HG03442 (cell line): ENCODE results near the gene EARS2.
"Not testable (repeated sequence)": the region's sequence is repeated elsewhere in the genome, so short reads cannot be mapped to it uniquely, and the experiment has no call there.

Source experiments
- ATAC-seq: cut with Tn5 transposase; IDR thresholded peaks from one replicate; pipeline ENCODE4 v1.9.1; 2021; ENCODE audit warnings: mild to moderate bottlenecking, moderate library complexity; ENCODE audit not compliant: unreplicated experiment

The EARS2 gene

DNA sequence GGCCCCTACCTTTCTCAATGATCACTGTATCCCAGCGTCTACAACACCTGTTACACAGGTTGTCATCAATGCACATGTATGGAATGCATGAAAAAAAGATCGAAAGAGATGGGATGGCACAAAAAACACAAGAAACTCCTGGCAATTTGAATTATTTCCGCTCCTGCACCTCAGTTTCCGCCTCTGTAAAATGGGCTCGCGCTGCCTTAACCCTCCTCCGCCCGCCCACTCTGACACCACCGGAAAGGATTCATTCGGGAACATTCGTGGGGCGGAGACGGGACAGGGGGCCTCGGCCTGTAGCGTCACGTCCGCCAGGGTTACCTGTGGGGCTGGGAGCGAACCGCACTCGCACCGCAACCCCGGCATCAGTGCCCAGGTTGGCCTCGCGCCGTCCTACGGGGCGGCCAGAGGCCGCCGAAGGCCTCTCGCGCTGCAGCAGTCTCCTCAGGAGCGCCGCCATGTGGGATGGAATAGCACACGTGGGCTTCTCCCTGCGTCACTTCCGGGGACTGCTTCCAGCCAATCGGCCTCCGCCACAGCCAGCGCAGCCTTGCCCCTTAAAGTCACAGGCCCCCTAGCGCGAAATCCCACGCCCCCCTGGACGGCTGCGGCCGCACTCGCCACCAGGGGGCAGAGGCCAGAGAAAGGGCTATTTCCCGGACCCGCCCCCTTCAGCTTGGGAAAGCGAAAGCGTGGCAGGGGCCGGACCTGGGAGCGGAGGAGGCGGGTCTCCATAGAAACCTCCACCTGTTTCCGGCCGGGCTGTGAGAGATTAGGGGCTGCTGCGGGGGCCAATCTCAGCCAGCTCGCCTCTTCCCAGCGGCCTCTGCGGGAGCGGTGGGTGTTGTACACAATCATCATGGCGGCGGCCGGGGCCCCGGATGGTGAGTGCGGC is at the start of gene EARS2, which contains the start of gene UBFD1:
Gene EARS2 (minus strand): TSS at position 470 of the 898 bp plus-strand sequence. CDS start 7 bp downstream, at position 463.
Gene UBFD1 (plus strand): TSS at position 847 of the 898 bp plus-strand sequence. CDS start 16 bp downstream, at position 863.
- peak; percentile 86 for ATAC-seq

DNA sequence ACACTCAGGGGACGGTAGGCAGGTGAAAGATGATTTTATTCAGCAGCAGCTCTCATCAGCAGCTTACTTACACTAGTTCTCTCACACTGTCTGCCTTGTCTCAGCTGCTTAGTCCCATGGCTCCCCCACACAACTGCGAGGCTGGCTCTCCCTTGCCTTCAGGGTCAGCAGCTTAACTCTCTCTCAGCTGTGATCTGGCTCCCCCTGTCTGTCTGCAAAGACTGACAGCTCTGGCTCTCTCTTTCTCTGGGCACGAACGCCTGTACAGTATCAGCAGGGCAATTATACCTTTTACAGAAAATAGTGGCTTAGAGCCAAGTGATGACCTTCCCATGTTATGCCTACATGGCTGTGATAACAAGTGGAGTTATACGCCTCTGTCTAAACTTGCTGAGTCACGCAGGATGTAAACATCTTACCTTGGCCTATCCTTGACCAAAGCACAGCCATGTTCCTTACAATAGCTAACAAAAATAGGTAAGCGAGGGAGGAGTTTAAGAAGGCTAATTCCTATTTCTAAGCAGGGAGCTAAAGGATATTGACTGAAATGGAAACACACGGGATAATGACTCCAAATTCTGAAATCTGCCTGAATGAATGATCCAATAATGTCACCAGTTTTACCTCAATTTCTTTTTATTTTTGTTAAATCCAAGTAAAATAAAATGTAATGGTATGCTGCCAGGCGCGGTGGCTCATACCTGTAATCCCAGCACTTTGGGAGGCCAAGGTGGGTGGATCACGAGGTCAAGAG is 40.0 kb upstream of the EARS2 start:
- ATAC-seq: no peak

DNA sequence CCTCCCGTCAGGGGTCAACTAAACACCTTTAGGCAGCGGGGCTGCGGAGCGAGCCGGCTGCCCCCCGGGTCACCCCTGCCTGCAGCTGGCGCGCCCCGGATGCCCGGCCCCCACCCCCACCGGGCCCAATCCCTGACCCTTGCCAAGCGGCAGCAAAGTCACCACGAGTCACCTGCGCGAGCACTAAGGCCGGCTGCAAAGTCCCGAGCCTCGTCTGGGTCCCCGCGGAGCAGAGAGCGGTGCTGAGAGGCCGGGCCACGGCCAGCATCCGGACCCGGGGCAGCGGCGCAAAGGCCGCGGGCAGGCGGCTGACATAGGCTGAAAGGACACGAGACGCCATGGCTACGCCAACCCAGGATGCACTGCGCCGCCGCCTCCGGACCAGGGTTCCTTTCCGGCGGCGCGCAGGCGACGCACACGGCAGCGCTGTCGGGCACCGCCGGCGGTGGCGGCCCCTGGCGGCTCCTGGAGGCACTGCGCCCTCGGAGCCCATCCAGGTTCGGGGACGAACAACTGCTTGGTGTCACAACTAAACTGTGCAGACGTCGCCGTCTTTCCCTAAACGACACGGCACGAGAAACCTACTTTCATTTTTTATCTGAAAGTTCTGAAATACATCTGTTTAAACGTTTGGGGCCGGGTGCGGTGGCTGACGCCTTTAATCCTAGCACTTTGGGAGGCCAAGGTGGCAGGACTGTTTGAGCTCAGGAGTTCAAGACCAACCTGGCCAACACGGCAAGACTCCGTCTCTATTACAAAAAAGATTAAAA is 39.0 kb upstream of the EARS2 start, which contains the start of gene NDUFAB1:
Gene NDUFAB1 (minus strand): TSS at position 366 of the 770 bp plus-strand sequence. CDS start 26 bp downstream, at position 340.
- ATAC-seq: peak; percentile 91

DNA sequence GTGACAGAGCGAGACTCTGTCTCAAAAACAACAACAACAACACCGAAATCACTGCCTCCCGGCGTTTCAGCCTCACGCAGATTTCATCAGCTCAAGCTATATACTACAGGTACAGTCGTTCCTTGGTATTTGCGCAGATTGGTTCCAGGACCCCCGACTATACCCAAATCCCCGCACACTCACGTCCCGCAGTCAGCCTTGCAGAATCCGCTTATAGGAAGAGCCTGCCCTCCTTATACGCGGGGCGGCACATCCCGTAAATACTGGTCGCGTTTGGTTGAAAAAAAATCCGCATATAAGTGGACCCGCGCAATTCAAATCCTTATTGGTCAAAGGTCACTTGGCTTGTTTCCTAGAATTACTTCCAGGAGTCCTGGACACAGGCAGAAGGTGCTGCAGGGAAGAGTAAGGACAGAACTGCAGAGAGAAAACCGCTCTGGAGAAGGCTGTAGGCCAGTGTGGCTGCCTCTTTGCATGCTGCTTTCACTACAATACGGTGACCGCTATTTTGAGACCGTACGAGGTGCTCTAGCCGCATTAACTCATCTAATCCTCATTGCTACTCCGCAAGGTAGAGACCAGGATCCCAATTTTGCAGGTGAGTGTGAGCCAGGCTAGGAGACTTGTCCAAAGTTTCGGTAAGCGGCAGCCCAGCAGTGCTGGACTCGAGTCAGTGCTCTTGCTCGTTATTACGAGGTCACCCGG is 38.2 kb upstream of the EARS2 start:
- ATAC-seq: peak; percentile 10

DNA sequence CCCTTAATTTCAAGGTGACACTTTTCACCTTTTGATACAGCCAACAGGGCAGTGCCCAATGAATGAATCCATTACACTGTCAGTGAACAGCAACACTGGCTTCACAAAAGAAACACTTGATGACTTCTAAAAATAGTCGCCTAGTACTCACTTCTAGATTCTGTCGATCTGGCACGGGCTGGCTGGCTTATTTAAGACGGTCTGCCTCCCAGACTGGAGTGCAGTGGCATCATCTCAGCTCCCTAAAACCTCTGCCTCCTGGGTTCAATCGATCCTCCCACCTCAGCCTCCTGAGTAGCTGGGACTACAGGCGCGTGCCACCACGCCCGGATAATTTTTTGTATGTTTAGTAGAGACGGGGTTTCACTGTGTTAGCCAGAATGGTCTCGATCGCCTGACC is 37.0 kb upstream of the EARS2 start:
- ATAC-seq: no peak

DNA sequence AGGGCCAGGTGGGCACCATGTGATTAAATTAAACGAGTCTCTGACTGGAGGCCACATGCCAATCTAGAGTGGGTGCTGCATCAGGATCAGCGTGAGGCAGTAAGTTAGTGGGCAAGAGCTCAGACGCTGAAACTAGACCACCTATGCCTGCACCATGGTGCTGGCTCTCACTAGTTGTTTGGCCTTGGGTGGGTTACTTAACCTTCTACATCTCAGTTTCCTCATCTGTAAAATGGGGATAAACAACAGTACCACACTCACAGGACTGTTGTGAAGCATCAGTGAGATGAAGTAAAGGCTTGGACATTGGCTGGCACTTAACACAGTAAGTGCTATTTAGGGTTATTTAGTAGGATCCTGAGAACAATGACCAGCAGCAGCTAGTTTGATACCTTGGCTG is 33.0 kb upstream of the EARS2 start:
- no peak for ATAC-seq

DNA sequence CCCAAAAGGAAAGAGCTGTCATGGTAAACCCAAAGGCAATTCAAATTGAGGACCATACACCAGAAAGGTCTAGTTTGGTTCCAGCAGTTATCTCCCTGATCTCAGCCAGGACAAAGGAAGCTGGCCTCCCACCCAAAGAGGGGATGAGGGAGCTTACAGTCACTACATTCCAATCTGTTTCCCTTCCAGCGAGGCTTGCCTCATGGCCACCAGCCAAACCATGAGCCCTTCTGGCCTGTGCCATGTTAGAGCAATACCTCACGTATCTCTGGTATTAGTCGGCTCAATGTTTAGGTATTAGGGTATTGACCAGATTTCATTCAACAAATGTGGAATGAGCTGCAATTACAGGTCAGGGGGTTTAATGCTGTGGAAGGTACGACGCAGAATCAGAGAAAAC is 30.6 kb upstream of the EARS2 start:
- ATAC-seq: no peak

DNA sequence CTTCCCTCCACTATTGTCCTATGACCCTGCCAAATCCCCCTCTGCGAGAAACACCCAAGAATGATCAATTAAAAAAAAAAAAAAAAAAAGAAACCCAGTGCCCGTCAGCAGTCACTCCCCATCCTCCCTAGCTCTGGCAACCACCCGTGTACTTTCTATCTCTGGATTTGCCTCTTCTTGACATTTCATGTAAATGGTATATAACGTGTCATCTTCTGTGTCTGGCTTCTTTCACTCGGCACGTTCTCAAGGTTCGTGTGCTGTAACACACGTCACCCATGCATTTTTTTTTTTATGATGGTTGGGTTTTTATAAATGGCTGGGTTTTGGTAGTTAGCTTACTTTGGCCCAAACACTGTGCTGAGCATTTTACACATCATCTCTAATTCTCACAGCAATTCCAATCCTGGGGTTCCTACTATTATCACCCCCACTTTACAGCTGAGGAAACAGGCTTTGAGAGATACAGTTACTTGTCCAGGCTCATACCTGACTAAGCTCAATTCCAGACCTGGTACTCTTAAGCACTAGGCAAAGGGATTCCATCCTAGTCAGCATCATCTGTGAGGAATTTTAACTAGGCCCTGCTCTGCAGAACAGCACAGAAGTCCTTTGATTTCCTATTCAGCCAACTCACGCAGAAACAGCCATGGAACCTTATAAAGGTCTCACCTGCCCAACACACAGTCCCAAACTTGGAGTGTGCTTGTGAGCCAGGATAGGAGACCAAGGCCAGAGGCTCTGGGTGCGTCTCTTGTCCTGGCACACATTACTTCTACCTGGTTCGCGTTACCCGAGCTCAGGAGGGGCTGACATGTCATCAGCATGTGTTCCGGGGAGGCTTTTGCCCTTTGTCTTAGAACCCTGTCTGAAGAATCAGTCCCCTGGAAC is 27.3 kb upstream of the EARS2 start:
- no peak for ATAC-seq

DNA sequence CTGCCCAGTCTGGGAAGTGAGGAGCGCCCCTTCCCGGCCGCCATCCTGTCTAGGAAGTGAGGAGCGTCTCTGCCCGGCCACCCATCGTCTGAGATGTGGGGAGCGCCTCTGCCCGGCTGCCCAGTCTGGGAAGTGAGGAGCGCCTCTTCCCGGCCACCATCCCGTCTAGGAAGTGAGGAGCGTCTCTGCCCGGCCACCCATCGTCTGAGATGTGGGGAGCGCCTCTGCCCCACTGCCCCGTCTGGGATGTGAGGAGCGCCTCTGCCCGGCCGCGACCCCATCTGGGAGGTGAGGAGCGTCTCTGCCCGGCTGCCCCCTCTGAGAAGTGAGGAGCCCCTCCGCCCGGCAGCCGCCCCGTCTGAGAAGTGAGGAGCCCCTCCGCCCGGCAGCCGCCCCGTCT is 26.1 kb upstream of the EARS2 start:
- not testable (repeated sequence) for ATAC-seq

DNA sequence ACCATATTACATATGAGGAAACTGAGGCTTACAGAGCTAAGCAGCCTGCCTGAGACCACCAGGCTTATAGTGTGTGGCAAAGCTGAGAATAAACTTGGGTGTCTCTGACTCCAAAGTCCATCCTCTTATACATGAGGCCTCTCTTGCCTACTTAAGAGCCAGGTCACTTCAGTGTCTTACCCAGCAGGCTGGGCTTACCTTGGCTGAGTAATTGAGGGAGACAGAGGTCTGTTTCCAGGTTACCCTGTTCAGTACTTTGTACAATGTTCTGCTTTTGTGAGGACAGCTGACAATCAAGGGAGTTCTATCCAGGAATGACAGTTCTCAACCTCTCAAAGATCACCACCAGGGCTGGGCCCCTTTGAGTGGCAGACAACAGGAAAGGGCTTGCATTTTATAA is 24.6 kb upstream of the EARS2 start:
- ATAC-seq: no peak

DNA sequence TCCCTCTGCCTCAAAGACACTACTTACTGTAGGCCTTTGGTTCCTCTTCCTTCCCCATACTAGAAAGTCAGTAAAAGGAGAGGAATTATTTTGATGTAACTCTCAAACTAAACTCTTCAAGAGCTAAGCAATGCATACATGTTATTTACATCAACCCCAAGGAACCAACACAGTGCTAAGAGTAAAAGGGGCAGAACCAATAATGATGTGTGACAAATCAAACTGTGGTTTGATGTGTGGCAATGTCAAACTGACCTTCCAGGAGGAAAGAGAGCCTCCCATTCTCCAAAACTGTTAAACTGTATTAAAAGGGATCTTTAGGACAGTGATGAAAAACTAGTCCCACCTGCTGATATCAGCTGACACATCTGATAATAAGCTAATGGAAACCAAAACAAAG is 23.2 kb upstream of the EARS2 start:
- no peak for ATAC-seq

DNA sequence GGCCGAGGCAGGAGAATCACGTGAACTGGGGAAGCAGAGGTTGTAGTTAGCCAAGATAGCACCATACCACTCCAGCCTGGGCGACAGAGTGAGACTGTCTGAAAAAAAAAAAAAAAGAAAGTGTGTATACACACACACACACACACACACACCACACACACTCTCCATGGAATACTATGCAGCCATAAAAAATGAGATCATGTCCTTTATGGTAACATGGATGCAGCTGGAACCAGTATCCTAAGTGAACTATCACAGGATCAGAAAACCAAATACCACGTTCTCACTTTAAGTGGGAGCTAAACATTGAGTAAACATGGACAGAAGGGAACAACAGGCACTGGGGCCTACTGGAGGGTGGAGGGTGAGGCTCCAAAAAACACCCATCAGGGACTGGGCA is 22.2 kb upstream of the EARS2 start:
- no peak for ATAC-seq

DNA sequence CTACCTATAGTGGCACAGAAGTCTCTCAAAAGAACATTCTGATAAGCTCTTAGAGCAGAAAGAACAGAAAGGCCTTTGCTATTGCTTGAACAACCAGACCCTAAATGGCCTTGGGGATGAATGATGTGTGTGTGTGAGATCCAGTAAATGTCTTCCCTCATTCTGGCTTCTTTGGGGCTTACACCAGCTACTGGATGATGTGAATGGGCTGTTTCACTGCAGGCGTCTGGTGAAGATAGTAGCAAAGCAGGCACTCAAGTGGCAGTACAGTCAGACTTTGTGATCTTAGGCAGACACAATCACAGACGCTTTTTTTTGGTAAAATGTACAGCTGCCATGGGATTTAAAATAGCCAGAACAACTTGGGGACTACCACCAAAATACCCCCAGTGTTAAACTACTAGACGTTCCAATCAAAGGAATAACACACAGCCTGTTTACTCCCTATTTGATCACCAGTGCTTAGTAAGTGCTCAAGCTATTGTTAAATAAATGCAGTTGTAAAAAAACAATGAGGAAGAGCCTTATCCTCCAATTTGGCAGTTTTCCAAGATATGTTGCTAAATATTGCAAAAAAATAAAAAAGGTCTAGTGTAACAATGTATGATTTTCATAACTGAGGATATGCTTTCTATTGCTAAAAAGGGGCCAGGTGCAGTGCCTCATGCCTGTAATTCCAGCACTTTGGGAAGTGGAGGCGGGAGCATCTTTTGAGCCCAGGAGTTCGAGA is 21.1 kb upstream of the EARS2 start:
- ATAC-seq: no peak

DNA sequence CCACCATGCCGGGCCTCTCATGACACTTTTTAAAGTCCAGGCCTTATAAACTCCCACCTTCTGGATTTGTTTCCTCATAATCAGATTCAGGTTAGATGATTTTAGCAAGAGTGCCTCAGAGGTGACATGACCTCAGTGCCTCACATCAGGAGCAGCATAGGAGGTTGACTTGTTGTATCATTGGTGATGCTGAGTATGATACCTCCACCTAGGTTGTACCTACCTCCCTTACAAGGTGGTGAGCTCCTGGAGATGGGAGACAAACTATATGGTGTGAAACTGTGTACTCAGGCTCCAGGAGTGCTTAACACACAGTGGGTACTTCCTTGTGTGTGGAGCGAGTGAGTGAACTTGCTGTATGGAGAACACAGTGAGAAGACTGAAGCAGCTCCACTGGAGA is 20.3 kb upstream of the EARS2 start:
- ATAC-seq: no peak

DNA sequence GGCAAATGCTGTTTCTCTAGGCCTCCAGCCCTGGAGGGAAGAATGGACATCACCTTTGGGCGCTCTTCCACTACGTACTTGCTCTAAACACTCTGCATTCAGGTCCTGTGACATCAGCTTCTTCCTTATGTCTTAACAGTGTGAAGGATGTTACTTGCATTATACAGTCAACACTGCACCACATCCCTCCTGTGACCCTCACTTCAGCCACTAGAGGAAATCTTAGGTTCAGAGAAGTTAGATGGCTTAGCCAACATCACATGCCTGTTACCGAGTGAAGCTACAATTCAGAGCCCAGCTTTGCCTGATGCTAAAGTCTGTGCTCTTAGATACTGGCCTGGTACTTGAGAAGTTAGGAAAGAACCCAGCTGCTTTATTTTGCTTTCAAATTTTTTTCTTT is 18.7 kb upstream of the EARS2 start:
- no peak for ATAC-seq

DNA sequence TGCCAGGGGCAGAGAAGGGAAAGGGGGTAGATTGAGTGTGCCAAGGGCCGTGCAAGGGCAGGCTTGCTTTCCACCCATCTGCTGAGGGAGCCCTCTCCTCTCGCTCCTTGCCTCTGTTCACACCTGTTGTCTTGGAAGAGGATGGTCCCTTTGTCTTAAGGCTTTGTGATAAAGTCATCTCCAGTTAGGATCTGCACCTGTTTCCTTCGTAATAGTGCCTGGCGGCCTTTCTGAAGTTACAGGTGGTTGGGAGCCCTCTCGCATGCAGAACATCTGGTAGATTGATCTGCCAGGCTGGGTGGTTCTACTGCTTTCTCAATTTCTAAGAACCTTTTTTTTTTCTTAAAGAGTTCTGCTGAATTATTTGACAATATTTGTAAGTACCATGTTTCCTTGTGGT is 16.7 kb upstream of the EARS2 start:
- ATAC-seq: no peak

DNA sequence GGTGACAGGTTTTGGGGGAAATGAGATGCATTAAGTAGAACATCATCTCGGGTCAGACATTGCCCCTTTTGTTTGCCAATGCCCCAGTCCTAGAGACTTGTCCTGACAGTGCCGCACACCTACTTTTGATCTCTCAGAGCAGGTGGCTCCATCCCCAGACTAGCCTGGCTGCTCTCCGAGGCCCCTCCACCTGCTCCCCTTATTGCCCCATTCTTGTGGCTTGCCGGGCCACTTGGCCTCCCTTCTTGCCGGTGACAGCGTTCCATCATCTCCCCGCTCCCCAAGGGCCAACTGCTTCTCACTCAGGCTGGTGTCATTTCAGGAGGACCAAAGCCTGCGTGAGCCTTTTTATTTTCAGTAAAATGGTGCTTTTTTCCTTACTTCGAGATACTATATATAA is 15.2 kb upstream of the EARS2 start:
- no peak for ATAC-seq

DNA sequence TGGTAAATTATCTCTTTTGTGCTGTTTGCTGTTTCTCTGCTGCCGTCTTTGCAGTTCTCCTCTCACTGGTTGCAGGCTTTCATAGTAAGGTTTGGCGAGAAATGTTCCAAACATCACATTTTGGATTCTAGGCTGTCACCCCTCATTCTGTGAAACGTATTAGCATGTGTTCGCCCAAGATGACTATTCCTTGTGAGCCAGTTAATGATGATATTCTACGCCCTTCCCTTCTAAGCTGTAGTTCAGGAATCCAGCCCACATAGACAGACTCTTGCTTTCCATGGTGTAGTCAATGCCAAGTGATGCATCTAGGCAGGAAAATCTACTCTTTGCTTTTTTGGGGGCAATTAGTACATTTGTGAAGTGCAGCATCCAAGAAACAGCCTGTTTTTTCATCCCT is 14.7 kb upstream of the EARS2 start:
- no peak for ATAC-seq
